GM12865 (cell line): ENCODE results near the gene SLC22A31.

ENCODE experiments used
- DNase-seq: peaks from one replicate; pipeline ENCODE4 v3.0.0; 2010; ENCODE audit warnings: low read depth
- H3K4me3 ChIP-seq: 2 replicates; pipeline ENCODE4 v1.5.1; 2011; ENCODE audit warnings: mild to moderate bottlenecking, low read depth, low read length, control low read depth
- CTCF ChIP-seq: IDR thresholded peaks from 2 replicates; pipeline ENCODE4 v1.5.1; 2011; ENCODE audit warnings: low read length, control low read depth, low read depth, inconsistent platforms; ENCODE audit not compliant: insufficient read depth; ENCODE audit errors: missing control alignments

Gene SLC22A31

GRCh38 chr16:89155184-89155679 is 45.1 kb downstream of the SLC22A31 start:
- no peak overlapping the region for H3K4me3 ChIP-seq
- TF ChIP-seq CTCF = no peak
- no peak for DNase-seq

GRCh38 chr16:89154390-89155183 is 45.8 kb downstream of the SLC22A31 start:
- H3K4me3 ChIP-seq = no peak overlapping the region
- TF ChIP-seq CTCF = no peak
- DNase-seq = no peak

- no peak for DNase-seq
- TF ChIP-seq CTCF = no peak
- no peak overlapping the region for H3K4me3 ChIP-seq
These were observed 46.5 kb downstream of the SLC22A31 start for GRCh38 chr16:89153848-89154271.

- no peak overlapping the region for H3K4me3 ChIP-seq
- no peak for TF ChIP-seq CTCF
- no peak for DNase-seq
These were observed 47.3 kb downstream of the SLC22A31 start for GRCh38 chr16:89152831-89153700.

- no peak for TF ChIP-seq CTCF
- DNase-seq = no peak
- no peak overlapping the region for H3K4me3 ChIP-seq
These were observed 49.4 kb downstream of the SLC22A31 start for GRCh38 chr16:89150981-89151380.

GRCh38 chr16:89150090-89150835 is 50.1 kb downstream of the SLC22A31 start:
- TF ChIP-seq CTCF = no peak
- no peak overlapping the region for H3K4me3 ChIP-seq
- no peak for DNase-seq
